Upper lobe of right lung (tissue), 1 donor: ENCODE results near the gene ITGB7. TPM values are rescaled to one million over a fixed set of nuclear protein-coding genes. Genes with fewer than 3 reads are reported as not detected.

Source experiments
- ATAC-seq: fragments of 200-7000 bp; cut with Tn5 transposase; one replicate; pipeline ENCODE4 v1.9.1; 2020; ENCODE audit warnings: mild to moderate bottlenecking, moderate library complexity
- DNase-seq: peaks from one replicate; pipeline ENCODE4 v3.0.0-alpha.2; 2020
- H3K27ac ChIP-seq: fragments of 200-600 bp; one replicate; pipeline ENCODE4 v1.8.0; 2022
- H3K27me3 ChIP-seq: fragments of 200-600 bp; one replicate; pipeline ENCODE4 v1.8.0; 2022; ENCODE audit warnings: mild to moderate bottlenecking
- H3K36me3 ChIP-seq: fragments of 200-600 bp; one replicate; pipeline ENCODE4 v1.8.0; 2022
- H3K4me1 ChIP-seq: fragments of 200-600 bp; one replicate; pipeline ENCODE4 v1.8.0; 2022
- H3K4me3 ChIP-seq: fragments of 200-600 bp; one replicate; pipeline ENCODE4 v1.8.0; 2022; ENCODE audit warnings: mild to moderate bottlenecking
- H3K9me3 ChIP-seq: fragments of 200-600 bp; one replicate; pipeline ENCODE4 v1.8.0; 2022
- intact Hi-C: fragments of 100-400 bp; cut with DNase I; formaldehyde crosslinking; loops from one replicate; pipeline ENCODE4 v1.11.0; 2022
- total RNA-seq: library from RNA; stranded (reverse); fragmentation: NEBNext Ultra II Directional; extraction: Animal tissue kit (Norgen Biotek cat#: 25700); gene quantifications from one replicate; pipeline ENCODE4 v1.2.1, GENCODE V29; 2021
- TF ChIP-seq, protein P1 (sequence below): fragments of 200-600 bp; IDR thresholded peaks from one replicate; pipeline ENCODE4 v1.8.0; 2022; ENCODE audit warnings: antibody characterized with exemption
- donor health status: DM: no; HTN: yes; CAD: no; lungs with severe emphysema.

The ITGB7 gene
- total RNA-seq, 1 donor from 2014 or later, result 7.7 TPM

DNA sequence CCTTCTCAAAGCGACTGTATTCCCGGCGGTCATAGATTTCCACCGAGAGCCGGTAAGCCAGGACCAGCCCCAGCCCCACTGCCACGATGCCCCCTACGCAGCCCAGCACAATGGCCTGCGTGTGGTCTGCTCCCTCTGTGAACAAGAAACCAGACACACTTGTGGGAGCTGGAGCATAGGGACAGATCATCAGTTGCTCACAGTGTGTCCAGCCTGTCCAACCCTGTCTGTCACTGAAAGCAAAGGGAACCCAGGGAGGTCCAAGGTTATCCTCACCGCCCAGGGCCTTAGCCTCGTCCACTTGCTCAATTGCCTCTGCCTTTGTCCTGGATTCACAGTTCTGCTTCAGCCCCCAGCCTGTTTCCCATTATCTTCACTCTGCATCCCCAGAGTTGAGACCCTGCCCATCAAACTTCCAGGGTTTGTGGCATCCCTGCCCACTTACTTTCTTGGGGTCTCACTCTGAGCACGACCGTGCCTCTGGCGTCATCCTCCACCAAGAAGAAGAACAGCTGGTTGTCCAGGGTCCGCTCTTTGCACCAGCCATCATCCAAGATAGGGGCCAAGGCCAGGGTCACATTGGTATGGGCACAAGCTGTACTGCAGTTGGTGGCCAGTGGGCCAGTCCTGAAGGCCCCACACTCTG lies 15.0 kb downstream of the ITGB7 start:
- ATAC-seq, result no peak
- TF ChIP-seq, protein P1, sequence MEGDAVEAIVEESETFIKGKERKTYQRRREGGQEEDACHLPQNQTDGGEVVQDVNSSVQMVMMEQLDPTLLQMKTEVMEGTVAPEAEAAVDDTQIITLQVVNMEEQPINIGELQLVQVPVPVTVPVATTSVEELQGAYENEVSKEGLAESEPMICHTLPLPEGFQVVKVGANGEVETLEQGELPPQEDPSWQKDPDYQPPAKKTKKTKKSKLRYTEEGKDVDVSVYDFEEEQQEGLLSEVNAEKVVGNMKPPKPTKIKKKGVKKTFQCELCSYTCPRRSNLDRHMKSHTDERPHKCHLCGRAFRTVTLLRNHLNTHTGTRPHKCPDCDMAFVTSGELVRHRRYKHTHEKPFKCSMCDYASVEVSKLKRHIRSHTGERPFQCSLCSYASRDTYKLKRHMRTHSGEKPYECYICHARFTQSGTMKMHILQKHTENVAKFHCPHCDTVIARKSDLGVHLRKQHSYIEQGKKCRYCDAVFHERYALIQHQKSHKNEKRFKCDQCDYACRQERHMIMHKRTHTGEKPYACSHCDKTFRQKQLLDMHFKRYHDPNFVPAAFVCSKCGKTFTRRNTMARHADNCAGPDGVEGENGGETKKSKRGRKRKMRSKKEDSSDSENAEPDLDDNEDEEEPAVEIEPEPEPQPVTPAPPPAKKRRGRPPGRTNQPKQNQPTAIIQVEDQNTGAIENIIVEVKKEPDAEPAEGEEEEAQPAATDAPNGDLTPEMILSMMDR, result no peak

DNA sequence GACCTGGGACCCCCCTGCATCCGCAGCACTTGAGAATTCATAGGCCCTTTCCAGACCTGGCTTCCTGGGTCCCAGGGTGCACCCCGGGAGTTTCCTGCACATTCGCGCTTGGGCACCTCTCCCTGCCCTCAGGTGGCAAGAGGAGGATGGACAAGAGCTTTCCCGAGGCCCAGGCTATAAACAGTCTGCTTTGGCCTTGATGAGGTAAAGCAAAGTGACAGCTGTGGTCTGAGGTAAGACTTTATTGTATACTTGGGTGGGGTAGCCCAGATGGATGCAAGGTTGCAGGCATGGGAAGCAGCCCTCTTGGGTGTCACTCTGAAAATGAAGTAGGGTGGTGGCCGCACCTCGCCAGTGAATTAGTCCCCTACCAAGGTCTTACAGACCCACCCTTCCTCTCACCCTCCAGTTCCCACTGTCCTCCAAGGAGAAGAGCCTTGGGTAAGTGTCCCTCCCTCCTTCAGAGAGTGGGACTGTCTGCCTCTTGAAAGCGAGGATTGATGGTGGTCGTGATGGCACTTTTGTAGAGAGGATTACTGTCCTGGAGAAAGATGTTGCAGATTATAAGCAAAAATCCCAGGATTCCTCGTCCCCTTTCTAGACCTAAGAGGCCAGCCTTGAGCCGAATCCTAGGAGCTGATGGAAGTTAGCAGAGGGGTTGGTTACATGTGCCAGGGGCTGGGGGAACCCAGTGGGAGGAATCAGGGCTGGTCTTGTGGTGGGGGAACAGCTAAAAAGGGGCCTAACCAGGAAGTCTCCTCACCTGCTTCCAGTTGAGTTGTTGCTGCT lies 15.8 kb downstream of the ITGB7 start:
- H3K9me3 ChIP-seq, result no peaks in the 10 kb centered on the region
- H3K36me3 ChIP-seq, result peaks cover 24% of the 10 kb centered on the region
- TF ChIP-seq, protein P1, result no peak
- ATAC-seq, result no peak
- H3K27ac ChIP-seq, result no peak overlapping the region
- peaks cover 6% of the 10 kb centered on the region for H3K4me1 ChIP-seq
- intact Hi-C loops, result no loop called here
- no peak overlapping the region for H3K4me3 ChIP-seq
- H3K27me3 ChIP-seq, result no peaks in the 10 kb centered on the region
- DNase-seq, result no peak

More for the DNA sequence above, 15.0 kb downstream of the ITGB7 start:
- H3K9me3 ChIP-seq, result no peaks in the 10 kb centered on the region
- peaks cover 17% of the 10 kb centered on the region for H3K36me3 ChIP-seq
- intact Hi-C loops, result no loop called here
- DNase-seq, result no peak
- H3K4me1 ChIP-seq, result peaks cover 6% of the 10 kb centered on the region
- no peaks in the 10 kb centered on the region for H3K27me3 ChIP-seq
- H3K4me3 ChIP-seq, result no peak overlapping the region
- H3K27ac ChIP-seq, result no peak overlapping the region

GRCh38 chr12:53190108-53190729 lies 16.8 kb downstream of the ITGB7 start:
- no peaks in the 10 kb centered on the region for H3K27me3 ChIP-seq
- H3K4me1 ChIP-seq, result peaks cover 7% of the 10 kb centered on the region
- H3K9me3 ChIP-seq, result no peaks in the 10 kb centered on the region
- peak; percentile 87 for ATAC-seq
- intact Hi-C loops, result no loop called here
- TF ChIP-seq, protein P1, result peak; percentile 64
- no peak overlapping the region for H3K27ac ChIP-seq
- peaks cover 35% of the 10 kb centered on the region for H3K36me3 ChIP-seq
- no peak overlapping the region for H3K4me3 ChIP-seq
- peak; percentile 76 for DNase-seq

- Histone ChIP-seq H3K27me3 (no peaks in the 10 kb centered on the region), H3K4me3 (no peak overlapping the region), H3K36me3 (peaks cover 60% of the 10 kb centered on the region), H3K4me1 (peaks cover 26% of the 10 kb centered on the region), H3K27ac (no peak overlapping the region), H3K9me3 (no peaks in the 10 kb centered on the region)
- TF ChIP-seq, protein P1, result no peak
- no peak for DNase-seq
- intact Hi-C loops, result no loop called here
- ATAC-seq, result no peak
These were observed 19.7 kb downstream of the ITGB7 start for GRCh38 chr12:53187145-53187899.

- intact Hi-C loops, result no loop called here
- ATAC-seq (no peak), DNase-seq (no peak)
- H3K4me3 ChIP-seq, result no peak overlapping the region
- peaks cover 65% of the 10 kb centered on the region for H3K36me3 ChIP-seq
- TF ChIP-seq, protein P1, result no peak
- no peaks in the 10 kb centered on the region for H3K9me3 ChIP-seq
- no peak overlapping the region for H3K27ac ChIP-seq
- H3K27me3 ChIP-seq, result no peaks in the 10 kb centered on the region
- peaks cover 32% of the 10 kb centered on the region for H3K4me1 ChIP-seq
These were observed 20.3 kb downstream of the ITGB7 start for GRCh38 chr12:53186745-53187144.
